Mucosa of descending colon (tissue), 3 donors: ENCODE results near the gene SSC4D. TPM values are rescaled to one million over a fixed set of nuclear protein-coding genes. Genes with fewer than 3 reads are reported as not detected.
"Not testable (repeated sequence)": the region's sequence is repeated elsewhere in the genome, so short reads cannot be mapped to it uniquely, and the experiment has no call there.

ENCODE experiments used
- ATAC-seq: fragments of 200-7000 bp; cut with Tn5 transposase; one replicate; pipeline ENCODE4 v1.9.1; 2020; ENCODE audit warnings: mild to moderate bottlenecking, moderate library complexity
- DNase-seq, 3 donors: peaks; one replicate each; pipeline ENCODE4 v3.0.0-alpha.2; 2020
- H3K36me3 ChIP-seq: fragments of 200-600 bp; one replicate; pipeline ENCODE4 v1.8.0; 2021; ENCODE audit warnings: low read depth, mild to moderate bottlenecking
- H3K4me1 ChIP-seq: fragments of 200-600 bp; one replicate; pipeline ENCODE4 v1.8.0; 2021; ENCODE audit warnings: low read depth, mild to moderate bottlenecking
- H3K4me3 ChIP-seq: fragments of 200-600 bp; one replicate; pipeline ENCODE4 v1.8.0; 2021; ENCODE audit warnings: mild to moderate bottlenecking
- H3K9me3 ChIP-seq: fragments of 200-600 bp; one replicate; pipeline ENCODE4 v1.8.0; 2021; ENCODE audit warnings: mild to moderate bottlenecking
- CTCF ChIP-seq: fragments of 200-600 bp; IDR thresholded peaks from one replicate; pipeline ENCODE4 v1.8.0; 2022; ENCODE audit warnings: antibody characterized with exemption, mild to moderate bottlenecking
- intact Hi-C, 2 donors: fragments of 100-400 bp; cut with DNase I in 1 of 2; cut with micrococcal nuclease in 1 of 2; formaldehyde crosslinking; loops; one replicate each; pipeline versions ENCODE4 v1.11.0 to v1.11.1; 2022; cut with DNase I, micrococcal nuclease
- long read RNA-seq, 2 donors: library from polyadenylated mRNA; unstranded; transcript quantifications; one replicate each; pipeline ENCODE4 v2.0.0, GENCODE V29; 2019 to 2021
- total RNA-seq, 3 donors: library from RNA; stranded (reverse); fragmentation: NEBNext Ultra II Directional in 2 of 3; extraction: Animal tissue kit (Norgen Biotek cat#: 25700) in 2 of 3; gene quantifications; one replicate each; pipeline versions ENCODE4 v1.2.1 to v1.2.4, GENCODE V29; 2021 to 2023
- donor health status: DM: no; HTN: no; CAD: no; lungs with moderate emphysema.
- donor health status: DM: no; HTN: no; CAD: no.
- donor health status: DM: no; HTN: yes; CAD: no.

The SSC4D gene
- total RNA-seq: under 1 TPM in 2 of 3 donors, not detected in 1; 0.32 to 0.72 TPM
- long read RNA-seq, donor 1: 0 reads
- long read RNA-seq, donor 2: 0 reads

- no peak for ATAC-seq
- Histone ChIP-seq H3K4me3 (no peak within 1 kb of the TSS), H3K36me3 (no peaks in the 10 kb centered on the region), H3K9me3 (no peaks in the 10 kb centered on the region), H3K4me1 (no peaks in the 10 kb centered on the region)
- TF ChIP-seq CTCF: no peak
- DNase-seq: no peak
- intact Hi-C loops: no loop called here
These were observed at the start of gene SSC4D for GRCh38 chr7:76409537-76409936. TSS of gene SSC4D (minus strand) at chr7:76409697. CDS start at chr7:76404439, 5,258 bp downstream.

GRCh38 chr7:76458504-76458903 lies 49.0 kb upstream of the SSC4D start:
- DNase-seq (peak in 1 of 3 donors; percentile 80), ATAC-seq (peak; percentile 77)
- H3K4me3 ChIP-seq, H3K4me1 ChIP-seq, H3K36me3 ChIP-seq, intact Hi-C loops, H3K9me3 ChIP-seq: not testable (repeated sequence)

- DNase-seq, ATAC-seq, H3K36me3 ChIP-seq, H3K9me3 ChIP-seq, intact Hi-C loops, H3K4me1 ChIP-seq, H3K4me3 ChIP-seq: not testable (repeated sequence)
These were observed 47.5 kb upstream of the SSC4D start for GRCh38 chr7:76457017-76457416.

GRCh38 chr7:76445577-76446008 lies 36.1 kb upstream of the SSC4D start:
- H3K36me3 ChIP-seq, H3K4me3 ChIP-seq, H3K9me3 ChIP-seq, intact Hi-C loops, H3K4me1 ChIP-seq: not testable (repeated sequence)
- DNase-seq: peak in 1 of 3 donors; percentile 74
- ATAC-seq: peak; percentile 84

DNA sequence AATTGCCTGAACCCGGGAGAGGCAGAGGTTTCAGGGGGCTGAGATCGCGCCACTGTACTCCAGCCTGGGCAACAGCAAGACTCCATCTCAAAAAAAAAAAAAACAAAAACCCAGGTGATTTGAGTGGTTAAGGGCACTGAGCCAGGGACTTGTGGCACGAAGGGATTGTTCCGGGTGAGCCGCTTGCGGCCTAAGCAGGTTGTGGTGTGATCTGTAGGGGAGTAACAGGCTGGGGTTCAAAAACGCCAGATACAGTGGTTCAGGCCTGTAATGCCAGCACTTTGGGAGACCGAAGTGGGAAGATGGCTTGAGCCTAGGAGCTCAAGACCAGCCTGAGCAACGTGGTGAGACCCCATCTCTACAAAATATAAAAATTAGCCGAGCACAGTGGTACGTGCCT lies 34.3 kb upstream of the SSC4D start:
- intact Hi-C loops, H3K4me1 ChIP-seq, DNase-seq: not testable (repeated sequence)

DNA sequence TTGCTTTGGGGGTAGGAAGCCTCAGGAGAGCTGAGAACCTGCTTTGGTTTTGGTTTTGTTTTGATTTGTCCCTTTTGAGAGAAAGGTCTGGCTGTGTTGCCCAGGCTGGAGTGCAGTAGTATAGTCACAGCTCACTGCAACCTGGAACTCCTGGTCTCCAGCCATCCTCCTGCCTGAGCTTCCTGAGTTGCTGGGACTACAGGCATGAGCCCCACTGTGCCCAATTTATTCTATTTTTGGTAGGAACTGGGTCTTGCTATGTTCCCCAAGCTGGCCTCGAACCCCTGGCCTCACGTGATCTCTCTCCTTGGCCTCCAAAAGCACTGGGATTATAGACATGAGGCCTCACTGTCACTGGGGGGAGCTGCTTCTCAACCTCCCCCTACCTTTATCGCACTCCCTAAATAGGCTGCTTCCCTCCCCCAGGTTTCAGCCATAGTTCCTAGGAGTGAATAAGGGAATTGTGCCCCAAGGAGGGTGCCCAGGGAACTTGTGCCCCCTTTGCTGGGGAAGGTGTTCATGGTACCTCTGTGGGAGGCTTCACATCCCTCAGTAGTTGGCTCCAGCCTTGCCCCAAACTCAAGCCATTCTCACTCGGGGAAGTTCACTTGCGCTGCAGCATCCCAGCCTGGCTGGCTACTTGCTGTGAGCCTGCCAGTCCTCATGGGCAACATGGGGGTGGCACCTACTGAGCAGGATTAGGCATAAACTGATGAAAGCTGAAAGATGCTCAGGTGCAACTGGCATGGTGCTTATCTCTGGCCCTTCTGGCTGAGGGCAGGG lies 33.4 kb upstream of the SSC4D start:
- ATAC-seq, H3K4me3 ChIP-seq, H3K9me3 ChIP-seq, H3K36me3 ChIP-seq, intact Hi-C loops, DNase-seq, H3K4me1 ChIP-seq: not testable (repeated sequence)

More for the DNA sequence above, 34.3 kb upstream of the SSC4D start:
- H3K4me3 ChIP-seq, H3K9me3 ChIP-seq, H3K36me3 ChIP-seq: not testable (repeated sequence)
- peak; percentile 50 for ATAC-seq

GRCh38 chr7:76441792-76442191 lies 32.3 kb upstream of the SSC4D start:
- H3K36me3 ChIP-seq, DNase-seq, H3K4me1 ChIP-seq, H3K4me3 ChIP-seq, intact Hi-C loops, H3K9me3 ChIP-seq: not testable (repeated sequence)
- peak; percentile 69 for ATAC-seq

DNA sequence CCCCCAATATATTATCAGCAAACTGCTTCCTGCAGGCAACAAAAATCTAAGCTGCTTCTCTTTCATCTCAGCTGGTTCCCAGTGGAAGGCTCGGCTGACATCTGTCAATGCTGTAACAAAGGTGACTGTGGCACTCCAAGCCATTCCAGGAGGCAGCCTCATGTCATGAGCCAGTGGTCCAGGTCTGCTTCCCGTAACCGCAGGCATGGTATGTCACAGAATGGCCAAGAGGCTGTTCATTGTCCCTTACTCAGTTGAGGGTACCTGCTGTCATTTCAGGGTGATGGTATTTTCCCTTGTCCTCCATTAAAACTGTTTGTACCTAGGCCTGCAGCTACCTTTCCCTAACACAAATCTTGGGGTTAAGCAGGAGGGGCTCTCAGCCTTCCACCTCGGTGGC lies 30.9 kb upstream of the SSC4D start:
- H3K36me3 ChIP-seq, H3K4me1 ChIP-seq, intact Hi-C loops, H3K9me3 ChIP-seq, ATAC-seq, DNase-seq, H3K4me3 ChIP-seq: not testable (repeated sequence)

DNA sequence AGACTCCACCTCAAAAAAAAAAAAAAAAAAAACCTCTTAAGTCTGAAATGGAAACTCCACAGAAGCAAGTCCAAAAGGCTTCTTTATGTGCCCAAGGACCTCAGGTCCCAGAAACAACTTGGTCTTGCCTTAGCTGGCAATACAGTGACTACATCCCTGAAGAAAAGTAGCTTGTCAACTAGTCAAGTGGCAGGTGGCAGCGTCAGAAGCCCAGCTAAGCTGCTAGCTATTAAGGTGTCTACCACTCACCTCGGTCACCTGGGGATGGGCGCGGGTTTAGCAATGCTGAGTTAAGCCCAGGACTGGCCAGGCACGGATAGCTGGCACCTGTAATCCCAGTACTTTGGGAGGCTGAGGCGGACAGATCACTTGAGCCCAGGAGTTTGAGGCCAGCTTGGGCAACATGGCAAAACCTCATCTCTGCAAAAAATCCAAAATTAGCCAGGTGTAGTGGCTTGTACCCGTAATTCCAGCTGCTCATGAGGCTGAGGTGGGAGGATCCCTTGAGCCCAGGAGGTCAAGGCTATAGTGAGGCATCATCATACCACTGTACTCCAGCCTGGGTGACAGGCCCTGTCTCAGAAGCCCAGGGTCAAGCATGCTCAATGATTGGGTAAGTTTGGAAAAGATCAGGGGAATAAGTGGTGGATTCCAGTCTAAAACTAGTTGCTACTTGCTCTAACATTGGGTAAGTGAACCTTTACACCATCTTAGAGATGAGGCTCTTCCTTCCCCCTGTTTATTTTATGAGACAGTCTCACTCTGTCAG lies 29.8 kb upstream of the SSC4D start:
- DNase-seq, H3K4me1 ChIP-seq, H3K4me3 ChIP-seq, intact Hi-C loops, H3K36me3 ChIP-seq, H3K9me3 ChIP-seq: not testable (repeated sequence)
- ATAC-seq: peak; percentile 15
